Pancreas (tissue), 10 donors: ENCODE measurements around the gene MFSD2B. TPM values are rescaled to one million over a fixed set of nuclear protein-coding genes. Genes with fewer than 3 reads are reported as not detected.

Experiments used
- ATAC-seq, 4 donors: fragments of 200-7000 bp; cut with Tn5 transposase; one replicate each; pipeline versions ENCODE4 v1.8.0 to v1.9.1; 2020; ENCODE audit warnings: mild to moderate bottlenecking in 4 of 4, moderate library complexity in 4 of 4
- DNase-seq, 6 donors: peaks; one replicate each; pipeline ENCODE4 v3.0.0-alpha.2; 2020
- FAIRE-seq: peaks from 2 replicates; lab custom pipeline; 2012; peaks lifted over from hg19 to GRCh38; lab: Jason Lieb, UNC
- H3K27ac ChIP-seq, 4 donors: fragments of 200-600 bp; sonication (generic); 1 replicate in 3 of 4; 2 replicates in 1 of 4; pipeline versions ENCODE4 v1.5.0 to v1.8.0; 2020
- H3K27me3 ChIP-seq, 4 donors: fragments of 200-600 bp; one replicate each; pipeline ENCODE4 v1.8.0; 2021
- H3K36me3 ChIP-seq, 3 donors: fragments of 200-600 bp; sonication (generic) in 1 of 3; one replicate each; pipeline versions ENCODE4 v1.5.0 to v1.8.0; 2020 to 2021
- H3K4me1 ChIP-seq, 3 donors: fragments of 200-600 bp; one replicate each; pipeline ENCODE4 v1.8.0; 2021
- H3K4me3 ChIP-seq, 4 donors: fragments of 200-600 bp; sonication (generic) in 2 of 4; one replicate each; pipeline versions ENCODE4 v1.5.0 to v1.8.0; 2020 to 2021
- H3K9me3 ChIP-seq, 4 donors: fragments of 200-600 bp; one replicate each; pipeline ENCODE4 v1.8.0; 2021
- WGBS, 2 donors: extraction: QIAGEN DNeasy Blood & Tissue Kit; methylation state at CpG; one replicate each; pipeline ENCODE4 v1.1.7; 2013; 5-methylcytosine and 5-hydroxymethylcytosine counted together
- intact Hi-C, 3 donors: fragments of 100-400 bp; cut with DNase I; formaldehyde crosslinking; loops; one replicate each; pipeline versions ENCODE4 v1.11.1 to v1.14.2; 2022
- polyA plus RNA-seq, 2 donors: library from polyadenylated mRNA; stranded (reverse); fragments of 200-250 nt; gene quantifications; one replicate each; pipeline ENCODE4 v1.2.3, GENCODE V29; 2013
- total RNA-seq, 6 donors: library from RNA; stranded (reverse); fragmentation: NEBNext Ultra II Directional in 4 of 6; extraction: Animal tissue kit (Norgen Biotek cat#: 25700) in 4 of 6; gene quantifications; one replicate each; pipeline versions ENCODE4 v1.2.1 to v1.2.4, GENCODE V29; 2021 to 2023
- TF ChIP-seq, protein P1 (sequence below), 4 donors: fragments of 200-600 bp; sonication (generic) in 3 of 4; IDR thresholded peaks; one replicate each; pipeline versions ENCODE4 v1.5.0 to v1.8.0; 2021; ENCODE audit warnings: antibody characterized with exemption in 4 of 4
- donor health status: healthy with polysubstance abuse.
- donor health status: DM: no; HTN: no; CAD: no; lungs with moderate emphysema.
- donor health status: DM: no; HTN: no; CAD: no.
- donor health status: control.
- donor health status: control.
- donor health status: Bipolar disorder and iron deficiency.
- donor health status: DM: yes; HTN: yes; CAD: no.
- donor health status: DM: no; HTN: no; CAD: no.
- donor health status: DM: no; HTN: no; CAD: no.
- donor health status: DM: yes; HTN: yes; CAD: no.

MFSD2B gene
- total and polyA plus RNA-seq, 8 donors = 0.07 to 0.47 (median 0.12) TPM; not detected in 5

DNA sequence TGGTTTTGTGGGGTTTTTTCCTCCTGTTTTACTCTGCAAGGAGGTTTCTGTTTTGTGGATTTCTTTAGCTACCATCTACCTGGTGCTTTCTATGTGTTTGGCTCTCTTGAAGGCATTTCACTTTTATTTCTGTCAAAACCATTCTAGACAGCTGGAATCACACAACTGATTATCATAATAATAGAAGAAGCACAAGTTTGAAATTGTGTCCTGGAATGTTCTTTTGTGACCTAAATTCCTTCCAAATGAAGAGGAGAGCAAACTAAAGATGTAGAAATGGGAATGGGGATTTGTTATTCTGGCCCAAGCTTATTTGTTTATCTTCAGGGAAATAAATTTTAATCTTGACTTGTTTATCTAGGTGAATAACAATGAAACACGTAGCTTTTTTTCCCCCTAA, 17.0 kb upstream of the MFSD2B start:
- no peaks in the 10 kb centered on the region for H3K9me3 ChIP-seq
- DNase-seq (no peak), ATAC-seq (no peak), FAIRE-seq (no peak)
- no peaks in the 10 kb centered on the region for H3K27me3 ChIP-seq
- H3K36me3 ChIP-seq = peaks cover 0 to 4% (median 0%) of the 10 kb centered on the region in 3 donors
- TF ChIP-seq, protein P1, sequence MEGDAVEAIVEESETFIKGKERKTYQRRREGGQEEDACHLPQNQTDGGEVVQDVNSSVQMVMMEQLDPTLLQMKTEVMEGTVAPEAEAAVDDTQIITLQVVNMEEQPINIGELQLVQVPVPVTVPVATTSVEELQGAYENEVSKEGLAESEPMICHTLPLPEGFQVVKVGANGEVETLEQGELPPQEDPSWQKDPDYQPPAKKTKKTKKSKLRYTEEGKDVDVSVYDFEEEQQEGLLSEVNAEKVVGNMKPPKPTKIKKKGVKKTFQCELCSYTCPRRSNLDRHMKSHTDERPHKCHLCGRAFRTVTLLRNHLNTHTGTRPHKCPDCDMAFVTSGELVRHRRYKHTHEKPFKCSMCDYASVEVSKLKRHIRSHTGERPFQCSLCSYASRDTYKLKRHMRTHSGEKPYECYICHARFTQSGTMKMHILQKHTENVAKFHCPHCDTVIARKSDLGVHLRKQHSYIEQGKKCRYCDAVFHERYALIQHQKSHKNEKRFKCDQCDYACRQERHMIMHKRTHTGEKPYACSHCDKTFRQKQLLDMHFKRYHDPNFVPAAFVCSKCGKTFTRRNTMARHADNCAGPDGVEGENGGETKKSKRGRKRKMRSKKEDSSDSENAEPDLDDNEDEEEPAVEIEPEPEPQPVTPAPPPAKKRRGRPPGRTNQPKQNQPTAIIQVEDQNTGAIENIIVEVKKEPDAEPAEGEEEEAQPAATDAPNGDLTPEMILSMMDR (IDR thresholded peaks at IDR 0.05) = no peak
- intact Hi-C loops = no loop called here
- no peaks in the 10 kb centered on the region for H3K4me1 ChIP-seq
- no peak overlapping the region for H3K4me3 ChIP-seq
- H3K27ac ChIP-seq = no peak overlapping the region
- 18% methylated on average over 1 of the region's 1 CpG for WGBS, 2 donors

DNA sequence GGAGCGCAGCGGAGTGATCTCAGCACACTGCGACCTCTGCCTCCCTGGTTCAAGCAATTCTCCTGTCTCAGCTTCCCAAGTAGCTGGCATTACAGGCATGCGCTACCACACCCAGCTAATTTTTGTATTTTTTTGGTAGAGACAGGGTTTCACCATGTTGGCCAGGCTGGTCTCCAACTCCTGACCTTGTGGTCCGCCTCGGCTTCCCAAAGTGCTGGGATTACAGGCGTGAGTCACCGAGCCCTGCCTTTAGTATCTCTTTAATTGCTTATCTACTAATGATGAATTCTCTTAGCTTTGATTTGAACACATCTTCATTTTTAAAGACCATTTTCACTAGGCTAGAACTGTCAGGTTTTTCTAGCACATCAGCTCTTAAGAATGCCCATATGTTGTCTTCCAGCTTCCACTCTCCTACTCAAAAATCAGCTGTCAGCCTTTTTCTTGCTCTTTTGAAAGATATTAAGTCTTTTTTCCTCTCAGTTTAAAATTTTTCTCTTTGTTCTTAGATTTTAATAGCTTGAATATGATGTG, 16.1 kb upstream of the MFSD2B start:
- TF ChIP-seq, protein P1 (IDR thresholded peaks at IDR 0.05) = no peak
- whole genome bisulfite sequencing, 2 donors = 98% methylated on average over 8 of the region's 8 CpGs
- intact Hi-C loops = no loop called here
- ATAC-seq = no peak
- Histone ChIP-seq H3K9me3 (no peaks in the 10 kb centered on the region), H3K4me1 (no peaks in the 10 kb centered on the region), H3K27me3 (no peaks in the 10 kb centered on the region), H3K36me3 (peaks cover 0 to 4% (median 0%) of the 10 kb centered on the region in 3 donors), H3K27ac (no peak overlapping the region), H3K4me3 (no peak overlapping the region)
- DNase-seq = no peak
- no peak for FAIRE-seq

DNA sequence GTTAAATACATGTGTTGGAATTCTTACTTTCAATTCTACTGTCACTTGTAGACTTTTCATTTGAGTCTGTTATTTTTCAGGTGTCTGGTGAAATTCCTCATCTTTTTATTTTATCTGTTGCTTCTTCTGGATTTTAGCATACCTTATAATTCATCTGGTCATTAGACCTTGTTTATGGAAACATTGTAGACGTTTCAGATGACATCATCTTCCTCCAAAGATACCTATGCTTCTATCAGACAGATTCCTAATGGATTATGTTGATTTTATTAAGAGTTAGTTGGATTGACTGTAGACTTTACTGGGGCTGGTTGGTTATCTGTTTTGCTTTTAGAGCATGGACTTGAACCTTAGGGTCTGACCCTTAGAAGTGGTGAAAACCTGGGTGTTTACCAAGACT, 15.3 kb upstream of the MFSD2B start:
- H3K4me3 ChIP-seq = no peak overlapping the region
- H3K9me3 ChIP-seq = no peaks in the 10 kb centered on the region
- FAIRE-seq (no peak), DNase-seq (no peak), ATAC-seq (no peak)
- intact Hi-C loops = no loop called here
- 57 to 59% methylated on average over 1 of the region's 1 CpG for WGBS, 2 donors
- no peaks in the 10 kb centered on the region for H3K4me1 ChIP-seq
- H3K36me3 ChIP-seq = peaks cover 0 to 4% (median 0%) of the 10 kb centered on the region in 3 donors
- no peak overlapping the region for H3K27ac ChIP-seq
- TF ChIP-seq, protein P1 (IDR thresholded peaks at IDR 0.05) = no peak
- H3K27me3 ChIP-seq = no peaks in the 10 kb centered on the region

DNA sequence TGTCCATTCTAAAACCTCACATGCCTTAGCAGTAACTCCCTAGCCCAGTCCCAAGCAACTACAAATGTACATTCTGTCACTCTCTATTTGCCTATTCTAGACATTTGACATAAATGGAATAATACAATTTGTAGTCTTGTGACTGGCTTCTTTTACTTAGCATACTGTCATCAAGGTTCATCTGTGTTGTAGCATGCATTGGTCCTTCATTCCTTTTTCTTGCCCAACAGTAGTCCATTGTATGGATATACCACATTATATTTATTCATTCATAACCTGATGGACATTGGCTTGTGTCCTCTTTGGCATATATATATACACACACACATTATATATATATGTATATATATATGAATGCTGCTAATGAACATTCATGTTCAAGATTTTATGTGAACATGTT, 2.2 kb upstream of the MFSD2B start:
- DNase-seq (no peak), ATAC-seq (no peak), FAIRE-seq (no peak)
- Histone ChIP-seq H3K4me3 (no peak overlapping the region), H3K36me3 (no peaks in the 10 kb centered on the region), H3K9me3 (no peaks in the 10 kb centered on the region), H3K27ac (no peak overlapping the region), H3K27me3 (peaks cover 0 to 13% (median 0%) of the 10 kb centered on the region in 4 donors), H3K4me1 (peaks cover 0 to 7% (median 0%) of the 10 kb centered on the region in 3 donors)
- TF ChIP-seq, protein P1 (IDR thresholded peaks at IDR 0.05) = no peak
- intact Hi-C loops = no loop called here

DNA sequence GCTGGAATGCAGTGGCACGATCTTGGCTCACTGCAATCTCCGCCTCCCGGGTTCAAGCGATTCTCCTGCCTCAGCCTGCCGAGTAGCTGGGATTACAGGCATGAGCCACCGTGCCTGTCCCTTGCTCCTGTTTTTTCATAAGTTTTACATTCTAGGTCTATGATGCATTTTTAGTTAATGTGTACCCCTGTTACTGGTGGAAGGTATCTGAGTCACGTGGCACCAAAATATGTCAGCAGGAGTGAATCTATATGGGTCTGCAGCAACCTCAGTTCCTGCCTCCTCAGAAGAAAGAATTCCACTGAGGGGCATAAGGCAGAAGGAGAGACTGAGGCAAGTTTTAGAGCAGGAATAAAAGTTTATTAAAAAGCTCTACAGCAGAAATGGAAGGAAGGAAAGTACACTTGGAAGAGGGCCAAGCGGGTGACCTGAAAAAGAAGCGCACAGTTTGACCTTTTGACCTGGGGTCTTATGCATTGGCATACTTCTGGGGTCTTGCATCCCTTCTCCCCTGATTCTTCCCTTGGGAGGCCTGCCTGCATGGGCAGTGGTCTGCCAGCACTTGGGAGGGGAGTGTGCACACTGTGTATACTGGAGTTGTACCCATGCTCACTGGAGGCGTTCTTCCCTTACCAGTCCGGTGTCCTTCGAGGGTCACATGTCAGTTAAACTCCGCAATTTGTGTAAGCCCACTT, 1.1 kb upstream of the MFSD2B start:
- FAIRE-seq (no peak), DNase-seq (no peak), ATAC-seq (no peak)
- no peaks in the 10 kb centered on the region for H3K9me3 ChIP-seq
- WGBS, 2 donors = 58 to 73% methylated on average over 13 of the region's 13 CpGs
- no peak overlapping the region for H3K27ac ChIP-seq
- intact Hi-C loops = no loop called here
- H3K4me3 ChIP-seq = no peak overlapping the region
- H3K36me3 ChIP-seq = no peaks in the 10 kb centered on the region
- TF ChIP-seq, protein P1 (IDR thresholded peaks at IDR 0.05) = no peak
- peaks cover 0 to 7% (median 0%) of the 10 kb centered on the region in 3 donors for H3K4me1 ChIP-seq
- peaks cover 0 to 13% (median 0%) of the 10 kb centered on the region in 4 donors for H3K27me3 ChIP-seq
